ENCODE data around the gene GRP. TPM values are rescaled to one million over a fixed set of nuclear protein-coding genes. Genes with fewer than 3 reads are reported as not detected.
A peak's percentile ranks its signal among the peaks of the same experiment; 100 is the strongest.

GRP gene
- not detected in 2 replicates for total RNA-seq (2021)
- long read RNA-seq = 0 reads

GRCh38 chr18:59219672-59220163, at the start of gene GRP:
Gene GRP (plus strand): TSS chr18:59220158. CDS start chr18:59220266, 108 bp downstream.
- Histone ChIP-seq H3K4me1 (ENCODE audit: insufficient read depth, low read length) (no peaks in the 10 kb centered on the region), H3K27ac (ENCODE audit: insufficient read length, low read depth, low read length) (no peak within 1 kb of the TSS), H2BK15ac (ENCODE audit: low read depth, low read length) (no peak within 1 kb of the TSS), H3K27me3 (ENCODE audit: insufficient read depth, low read length) (peaks cover 47% of the 10 kb centered on the region), H3T11ph (ENCODE audit: low read length) (no peak within 1 kb of the TSS), H3K23ac (ENCODE audit: insufficient read length, low read depth, low read length) (no peak within 1 kb of the TSS), H3K4me2 (ENCODE audit: insufficient read depth, insufficient read length, low read length) (peak within 1 kb of the TSS; percentile 81), H2AFZ (ENCODE audit: low read length) (no peak within 1 kb of the TSS), H3K14ac (ENCODE audit: insufficient read depth, low read length) (no peak within 1 kb of the TSS), H3K9me3 (ENCODE audit: control insufficient read depth, low read depth, low read length) (no peaks in the 10 kb centered on the region), H3K56ac (ENCODE audit: insufficient read length, low read depth, low read length) (no peak within 1 kb of the TSS), H4K5ac (ENCODE audit: insufficient read length, low read depth, low read length) (no peak within 1 kb of the TSS), H2BK20ac (ENCODE audit: low read depth, low read length, poor library complexity, severe bottlenecking) (no peak within 1 kb of the TSS), H2BK12ac (ENCODE audit: insufficient read length, low read depth, low read length) (no peak within 1 kb of the TSS), H3K79me1 (ENCODE audit: insufficient read depth, low read depth, low read length, poor library complexity, severe bottlenecking) (no peaks in the 10 kb centered on the region), H2AK5ac (ENCODE audit: insufficient read length, low read length) (no peak within 1 kb of the TSS), H4K8ac (replicated peaks; ENCODE audit: insufficient read length, low read depth, low read length) (no peak within 1 kb of the TSS), H3K4ac (ENCODE audit: low read depth, low read length) (no peak within 1 kb of the TSS), H4K20me1 (ENCODE audit: control insufficient read depth, insufficient read depth, insufficient read length) (no peaks in the 10 kb centered on the region), H4K91ac (ENCODE audit: insufficient read length, low read depth, low read length) (no peak within 1 kb of the TSS), H3K23me2 (ENCODE audit: insufficient read length, low read depth, low read length, poor library complexity, severe bottlenecking) (peaks cover 13% of the 10 kb centered on the region), H3K79me2 (ENCODE audit: insufficient read depth, low read length) (no peaks in the 10 kb centered on the region), H3K9ac (ENCODE audit: extremely low read depth, insufficient read length, low read length) (no peak within 1 kb of the TSS), H3K18ac (ENCODE audit: insufficient read length, low read depth, low read length) (no peak within 1 kb of the TSS), H2BK120ac (ENCODE audit: low read depth, low read length, poor library complexity, severe bottlenecking) (no peak within 1 kb of the TSS), H2BK5ac (ENCODE audit: insufficient read length, low read length) (no peak within 1 kb of the TSS)
- H3K4me3 Mint-ChIP-seq = peak within 1 kb of the TSS; percentile 69 to 92
- WGBS (ENCODE audit: extremely low coverage, insufficient read length, low lambda C conversion rate) = no CpG with 5 or more reads among the region's 29 CpGs
- H3K36me3 Mint-ChIP-seq (ENCODE audit: insufficient read depth in 1 of 3, low read depth in 3 of 3) = no peaks in the 10 kb centered on the region; a peak in 1 of 7 replicates
- peak; percentile 38; the same call in 1 of the 3 replicates for TF ChIP-seq CTCF (conservative IDR thresholded peaks at IDR 0.05)
- no peak within 1 kb of the TSS; a peak in 1 of 7 replicates for H3K27ac Mint-ChIP-seq
- peaks cover 0 to 2% of the 10 kb centered on the region in 2 experiments; a peak in 1 of 5 replicates for H3K9me3 Mint-ChIP-seq
- peaks cover 100% of the 10 kb centered on the region for H3K27me3 Mint-ChIP-seq (ENCODE audit: low read depth)
- DNase-seq = peak; percentile 47
- peaks cover 12 to 22% of the 10 kb centered on the region in 2 experiments for H3K4me1 Mint-ChIP-seq

Data from H9 (cell line).